GM19395 (cell line): Measurements from ENCODE around the gene MAGI2.
A peak's percentile ranks its signal among the peaks of the same experiment; 100 is the strongest.

Source experiments
- ATAC-seq: cut with Tn5 transposase; IDR thresholded peaks from one replicate; pipeline ENCODE4 v1.9.1; 2021; ENCODE audit warnings: mild to moderate bottlenecking, moderate library complexity; ENCODE audit not compliant: unreplicated experiment

Gene MAGI2

GRCh38 chr7:78448911-78449310 lies 1004.6 kb downstream of the MAGI2 start:
- ATAC-seq = no peak

GRCh38 chr7:78444267-78444666 lies 1009.2 kb downstream of the MAGI2 start:
- no peak for ATAC-seq

GRCh38 chr7:78443811-78444210 lies 1009.7 kb downstream of the MAGI2 start:
- no peak for ATAC-seq

GRCh38 chr7:78441737-78442136 lies 1011.7 kb downstream of the MAGI2 start:
- ATAC-seq = no peak

GRCh38 chr7:78438433-78438832 lies 1015.0 kb downstream of the MAGI2 start:
- no peak for ATAC-seq

- no peak for ATAC-seq
These were observed 1016.3 kb downstream of the MAGI2 start for GRCh38 chr7:78437118-78437517.

GRCh38 chr7:78435355-78435754 lies 1018.1 kb downstream of the MAGI2 start:
- no peak for ATAC-seq

- no peak for ATAC-seq
These were observed 1019.2 kb downstream of the MAGI2 start for GRCh38 chr7:78434281-78434680.

- no peak for ATAC-seq
These were observed 1020.0 kb downstream of the MAGI2 start for GRCh38 chr7:78433421-78433820.

GRCh38 chr7:78429878-78430277 lies 1023.6 kb downstream of the MAGI2 start:
- no peak for ATAC-seq

GRCh38 chr7:78427209-78427608 lies 1026.3 kb downstream of the MAGI2 start:
- ATAC-seq = peak; percentile 76

GRCh38 chr7:78420001-78420400 lies 1033.5 kb downstream of the MAGI2 start:
- no peak for ATAC-seq

GRCh38 chr7:78417180-78417853 lies 1036.2 kb downstream of the MAGI2 start:
- no peak for ATAC-seq

GRCh38 chr7:78413568-78413967 lies 1039.9 kb downstream of the MAGI2 start:
- no peak for ATAC-seq

GRCh38 chr7:78412216-78412858 lies 1041.1 kb downstream of the MAGI2 start:
- ATAC-seq = no peak

- no peak for ATAC-seq
These were observed 1046.4 kb downstream of the MAGI2 start for GRCh38 chr7:78407031-78407430.

GRCh38 chr7:78406531-78406930 lies 1046.9 kb downstream of the MAGI2 start:
- ATAC-seq = no peak

- ATAC-seq = no peak
These were observed 1051.4 kb downstream of the MAGI2 start for GRCh38 chr7:78402096-78402495.

GRCh38 chr7:78400038-78400437 lies 1053.4 kb downstream of the MAGI2 start:
- no peak for ATAC-seq

GRCh38 chr7:78399033-78399769 lies 1054.3 kb downstream of the MAGI2 start:
- no peak for ATAC-seq

- ATAC-seq = no peak
These were observed 1054.9 kb downstream of the MAGI2 start for GRCh38 chr7:78398576-78398975.

GRCh38 chr7:78398081-78398480 lies 1055.4 kb downstream of the MAGI2 start:
- no peak for ATAC-seq
